ENCODE measurements around the gene OR8A1. TPM values are rescaled to one million over a fixed set of nuclear protein-coding genes. Genes with fewer than 3 reads are reported as not detected.

Gene OR8A1
- 0.10 TPM in 1 of 2 replicates, not detected in the other for total RNA-seq (ENCODE audit: low replicate concordance)
- long read RNA-seq: 0 reads

DNA sequence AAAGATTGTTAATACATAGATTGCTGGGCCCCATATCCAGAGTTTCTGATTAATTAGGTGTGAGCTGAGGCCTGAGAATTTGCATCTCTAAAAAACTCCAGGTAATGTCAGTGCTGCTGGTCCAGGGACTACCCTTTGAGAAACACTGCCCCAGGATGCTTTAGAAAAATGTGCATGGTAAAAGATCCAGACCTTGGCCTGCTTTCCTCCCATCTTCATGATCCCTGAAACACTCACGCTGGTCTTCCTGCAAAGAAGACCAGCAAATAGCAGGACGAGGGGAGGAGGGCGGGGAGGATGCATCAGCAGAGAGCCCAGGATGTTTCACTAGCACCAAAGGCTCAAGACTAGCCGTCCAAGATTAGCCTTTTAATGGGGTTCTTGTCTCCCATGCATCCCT is at the start of gene OR8A1:
TSS of gene OR8A1 (plus strand) at position 301 of the 400 bp plus-strand sequence. CDS start 123 bp downstream, outside the sequence.
- Mint-ChIP-seq H3K9me3 (no peaks in the 10 kb centered on the region), H3K27ac (no peak within 1 kb of the TSS)

DNA sequence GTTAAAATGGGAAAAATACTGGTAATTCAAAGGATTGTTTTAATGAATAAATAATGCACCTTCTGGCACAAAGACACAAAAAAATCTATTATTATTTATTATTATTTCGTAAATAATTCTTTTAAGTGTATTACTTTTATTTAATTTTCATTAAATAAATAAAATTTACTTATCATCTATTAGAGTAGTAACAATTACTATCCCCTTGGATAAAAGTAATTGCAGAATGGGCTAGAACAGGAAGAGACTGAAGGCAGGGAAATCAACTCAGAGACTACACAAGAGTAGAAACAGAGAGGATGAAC is 49.3 kb upstream of the OR8A1 start:
- H3K36me3 Mint-ChIP-seq: no peaks in the 10 kb centered on the region
- peaks cover 23% of the 10 kb centered on the region for H3K27me3 Mint-ChIP-seq
- no peak overlapping the region for H3K4me3 Mint-ChIP-seq
- TF ChIP-seq, protein P1, sequence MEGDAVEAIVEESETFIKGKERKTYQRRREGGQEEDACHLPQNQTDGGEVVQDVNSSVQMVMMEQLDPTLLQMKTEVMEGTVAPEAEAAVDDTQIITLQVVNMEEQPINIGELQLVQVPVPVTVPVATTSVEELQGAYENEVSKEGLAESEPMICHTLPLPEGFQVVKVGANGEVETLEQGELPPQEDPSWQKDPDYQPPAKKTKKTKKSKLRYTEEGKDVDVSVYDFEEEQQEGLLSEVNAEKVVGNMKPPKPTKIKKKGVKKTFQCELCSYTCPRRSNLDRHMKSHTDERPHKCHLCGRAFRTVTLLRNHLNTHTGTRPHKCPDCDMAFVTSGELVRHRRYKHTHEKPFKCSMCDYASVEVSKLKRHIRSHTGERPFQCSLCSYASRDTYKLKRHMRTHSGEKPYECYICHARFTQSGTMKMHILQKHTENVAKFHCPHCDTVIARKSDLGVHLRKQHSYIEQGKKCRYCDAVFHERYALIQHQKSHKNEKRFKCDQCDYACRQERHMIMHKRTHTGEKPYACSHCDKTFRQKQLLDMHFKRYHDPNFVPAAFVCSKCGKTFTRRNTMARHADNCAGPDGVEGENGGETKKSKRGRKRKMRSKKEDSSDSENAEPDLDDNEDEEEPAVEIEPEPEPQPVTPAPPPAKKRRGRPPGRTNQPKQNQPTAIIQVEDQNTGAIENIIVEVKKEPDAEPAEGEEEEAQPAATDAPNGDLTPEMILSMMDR (conservative IDR thresholded peaks at IDR 0.05): no peak
- H3K4me1 Mint-ChIP-seq (ENCODE audit: unreplicated experiment): no peaks in the 10 kb centered on the region
- H3K9me3 Mint-ChIP-seq: no peaks in the 10 kb centered on the region
- no peak for DNase-seq (ENCODE audit: extremely low spot score, unreplicated experiment)
- H3K27ac Mint-ChIP-seq: no peak overlapping the region

More for the DNA sequence above, at the start of gene OR8A1:
- TF ChIP-seq, protein P1 (conservative IDR thresholded peaks at IDR 0.05): no peak
- no peak within 1 kb of the TSS for H3K4me3 Mint-ChIP-seq
- no peaks in the 10 kb centered on the region for H3K36me3 Mint-ChIP-seq
- H3K4me1 Mint-ChIP-seq (ENCODE audit: unreplicated experiment): no peaks in the 10 kb centered on the region
- no peak for DNase-seq (ENCODE audit: extremely low spot score, unreplicated experiment)
- H3K27me3 Mint-ChIP-seq: peaks cover 23% of the 10 kb centered on the region

DNA sequence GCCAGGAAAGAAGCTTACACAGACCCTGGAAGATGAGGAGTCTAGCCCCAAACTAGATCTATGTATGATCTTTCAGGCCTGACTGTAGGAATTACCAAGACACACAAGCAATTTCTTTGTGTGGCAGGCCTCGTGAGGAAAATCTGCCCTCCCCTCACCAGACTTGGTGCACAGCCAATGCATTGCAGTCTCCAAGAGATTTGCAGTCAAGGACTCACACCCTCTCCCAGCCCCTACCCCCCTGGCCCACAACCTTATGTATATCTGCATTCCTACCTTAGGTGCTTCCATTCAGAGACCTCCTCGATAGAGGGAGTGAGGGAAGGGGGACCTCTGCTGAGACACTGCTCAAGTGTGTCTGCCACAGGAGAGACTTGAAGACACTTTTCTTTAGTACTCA is 36.2 kb upstream of the OR8A1 start:
- H3K4me1 Mint-ChIP-seq (ENCODE audit: unreplicated experiment): peaks cover 5% of the 10 kb centered on the region
- H3K27ac Mint-ChIP-seq: no peak overlapping the region
- peaks cover 4% of the 10 kb centered on the region for H3K9me3 Mint-ChIP-seq
- no peak for DNase-seq (ENCODE audit: extremely low spot score, unreplicated experiment)
- no peaks in the 10 kb centered on the region for H3K36me3 Mint-ChIP-seq
- H3K27me3 Mint-ChIP-seq: no peaks in the 10 kb centered on the region
- TF ChIP-seq, protein P1 (conservative IDR thresholded peaks at IDR 0.05): no peak
- H3K4me3 Mint-ChIP-seq: no peak overlapping the region

DNA sequence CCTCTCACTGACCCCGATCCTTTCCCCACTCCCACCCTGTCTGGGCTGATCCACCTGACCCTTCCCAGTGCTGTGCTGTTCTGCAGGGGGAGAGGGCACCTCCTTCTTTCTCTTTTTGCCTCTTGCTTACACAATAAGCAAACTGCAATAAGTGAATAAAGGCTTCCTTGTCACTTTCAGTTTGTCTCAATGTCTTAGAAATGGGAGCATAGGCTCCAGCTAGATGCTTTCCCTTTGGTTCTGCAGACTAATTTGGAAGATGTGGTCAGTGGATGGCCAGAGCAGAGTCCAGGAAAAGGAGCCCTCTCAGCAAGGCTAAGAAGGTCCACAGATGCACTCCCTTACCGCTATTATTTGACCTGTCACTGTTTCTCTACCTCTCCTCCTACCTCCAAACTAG is 35.7 kb upstream of the OR8A1 start:
- Mint-ChIP-seq H3K4me1 (ENCODE audit: unreplicated experiment) (peaks cover 5% of the 10 kb centered on the region), H3K27ac (no peak overlapping the region), H3K4me3 (no peak overlapping the region), H3K36me3 (no peaks in the 10 kb centered on the region), H3K27me3 (no peaks in the 10 kb centered on the region), H3K9me3 (no peaks in the 10 kb centered on the region)
- no peak for DNase-seq (ENCODE audit: extremely low spot score, unreplicated experiment)
- TF ChIP-seq, protein P1 (conservative IDR thresholded peaks at IDR 0.05): no peak

GRCh38 chr11:124535552-124536232 is 34.1 kb upstream of the OR8A1 start:
- no peak for DNase-seq (ENCODE audit: extremely low spot score, unreplicated experiment)
- peaks cover 5% of the 10 kb centered on the region for H3K4me1 Mint-ChIP-seq (ENCODE audit: unreplicated experiment)
- no peak overlapping the region for H3K4me3 Mint-ChIP-seq
- TF ChIP-seq, protein P1 (conservative IDR thresholded peaks at IDR 0.05): no peak
- no peaks in the 10 kb centered on the region for H3K9me3 Mint-ChIP-seq
- no peaks in the 10 kb centered on the region for H3K27me3 Mint-ChIP-seq
- no peaks in the 10 kb centered on the region for H3K36me3 Mint-ChIP-seq
- H3K27ac Mint-ChIP-seq: no peak overlapping the region
